GM12874 (cell line): ENCODE results near the gene MRPS34.

Source experiments
- CTCF ChIP-seq: IDR thresholded peaks from 2 replicates; pipeline ENCODE4 v1.5.1; 2011; ENCODE audit warnings: low read depth, mild to moderate bottlenecking, control low read depth, low read length, moderate library complexity; ENCODE audit not compliant: insufficient read depth

Gene MRPS34

GRCh38 chr16:1743376-1744337, 29.3 kb downstream of the MRPS34 start:
- TF ChIP-seq CTCF = no peak

DNA sequence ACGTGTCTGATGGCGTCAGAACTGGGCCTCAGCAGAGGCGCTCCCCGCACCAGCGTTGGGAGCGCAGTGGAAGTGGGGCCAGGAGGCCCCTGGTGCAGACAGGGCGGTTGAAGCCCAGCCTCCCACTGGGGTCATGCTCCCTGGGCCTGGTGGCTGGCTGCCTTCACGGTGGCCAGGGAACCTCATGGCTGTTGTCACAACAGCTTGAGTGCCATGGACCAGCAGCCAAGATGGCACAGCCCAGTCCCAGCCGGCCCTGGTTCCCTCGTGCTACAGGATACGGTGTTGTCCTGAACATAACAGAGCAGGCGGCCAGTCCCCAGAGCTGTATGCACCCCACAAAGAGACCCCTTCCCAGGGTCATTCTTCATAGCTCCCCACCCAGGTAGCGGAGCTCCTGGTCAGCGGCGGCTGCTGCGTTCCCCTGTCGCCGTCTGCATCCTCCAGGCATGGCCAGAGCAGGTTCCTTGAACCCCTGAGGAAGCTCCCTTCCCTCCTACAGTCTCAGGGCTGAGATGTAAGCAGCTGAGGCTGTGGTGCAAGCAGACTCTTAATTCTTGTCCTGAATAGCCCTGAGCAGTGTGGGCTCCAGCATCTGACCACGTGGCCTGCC, 31.3 kb downstream of the MRPS34 start:
- TF ChIP-seq CTCF = no peak

DNA sequence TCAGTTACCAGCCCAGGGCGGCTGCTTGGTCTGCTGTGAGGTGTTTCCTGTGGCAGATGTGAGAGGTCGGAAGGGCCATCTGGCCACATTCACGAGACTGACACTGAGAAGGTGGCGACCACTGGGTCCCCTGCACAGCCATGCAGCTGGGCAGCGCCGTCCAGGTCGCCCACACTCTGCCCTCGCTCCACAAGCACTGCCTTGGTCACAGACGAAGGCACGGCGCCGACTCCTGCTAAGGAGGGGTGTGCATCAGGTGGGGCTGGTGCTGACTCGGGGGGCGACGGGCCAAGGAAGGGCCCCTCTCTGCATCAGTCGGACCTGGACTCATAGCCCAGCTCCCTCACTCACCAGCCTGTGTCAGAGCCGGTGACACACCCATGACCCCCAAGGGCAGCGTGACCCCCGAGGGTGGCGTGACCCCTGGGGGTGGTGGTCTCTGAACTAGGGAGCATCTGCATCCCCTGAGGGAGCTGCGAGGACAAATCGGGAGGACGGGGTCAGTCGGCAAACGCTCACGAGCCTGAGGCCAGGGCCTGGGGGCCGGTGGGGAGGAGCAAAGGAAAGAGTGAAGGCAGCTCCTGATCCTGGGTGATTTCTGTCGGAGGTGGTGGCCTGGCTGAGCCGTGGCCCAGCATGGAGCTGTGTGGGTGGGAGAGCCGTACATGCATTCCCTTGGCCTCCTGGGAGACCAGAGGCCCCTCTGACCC, 32.0 kb downstream of the MRPS34 start:
- no peak for TF ChIP-seq CTCF

GRCh38 chr16:1740234-1740633, 32.7 kb downstream of the MRPS34 start:
- TF ChIP-seq CTCF = no peak

DNA sequence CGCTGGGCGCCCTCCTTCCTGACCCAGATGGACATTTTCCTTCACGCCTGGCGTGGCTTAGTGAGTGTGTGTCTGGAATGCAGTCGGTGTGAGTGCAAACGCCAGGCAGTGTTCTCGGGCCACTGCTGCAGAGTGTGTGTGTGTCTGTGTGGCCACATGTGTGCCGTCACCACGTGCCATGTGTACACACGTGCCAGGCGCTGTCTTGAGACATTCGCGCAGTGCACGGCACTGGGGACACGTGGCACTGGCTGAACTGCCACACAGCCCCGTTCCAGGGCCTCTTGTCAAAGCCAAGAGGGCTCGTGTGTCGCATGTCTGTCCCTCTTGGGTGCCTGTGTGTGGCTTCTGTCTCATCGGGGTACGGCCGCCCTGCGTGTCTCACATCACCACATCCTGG, 38.1 kb downstream of the MRPS34 start:
- TF ChIP-seq CTCF = no peak

DNA sequence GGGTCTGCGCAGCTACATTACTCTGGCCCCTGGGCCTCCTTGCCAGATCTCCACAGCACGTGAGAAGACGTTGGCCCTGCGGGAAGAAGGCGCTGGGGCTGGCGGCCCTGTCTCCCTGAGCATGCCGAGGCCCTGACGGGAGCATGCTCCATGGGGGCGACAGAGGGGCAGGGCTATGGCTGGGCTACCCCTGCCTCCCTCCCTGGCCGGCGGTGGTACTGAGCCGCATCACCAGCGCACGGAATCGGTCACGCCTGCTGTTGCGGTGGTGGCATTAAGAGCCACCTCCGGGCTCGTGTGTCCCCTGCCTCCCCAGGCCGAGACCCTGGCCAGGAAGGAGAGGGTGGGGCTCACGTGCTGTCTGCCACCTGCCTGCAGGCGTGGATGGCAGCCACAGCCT, 38.8 kb downstream of the MRPS34 start:
- TF ChIP-seq CTCF = no peak

- no peak for TF ChIP-seq CTCF
These were observed 40.9 kb downstream of the MRPS34 start for GRCh38 chr16:1732071-1732470.
